ENCODE measurements around the gene NR6A1. TPM values are rescaled to one million over a fixed set of nuclear protein-coding genes. Genes with fewer than 3 reads are reported as not detected.
A peak's percentile ranks its signal among the peaks of the same experiment; 100 is the strongest.

The NR6A1 gene
- polyA plus RNA-seq, 6 donors from 2014 or later: 0.08 to 0.11 TPM; not detected in 4

DNA sequence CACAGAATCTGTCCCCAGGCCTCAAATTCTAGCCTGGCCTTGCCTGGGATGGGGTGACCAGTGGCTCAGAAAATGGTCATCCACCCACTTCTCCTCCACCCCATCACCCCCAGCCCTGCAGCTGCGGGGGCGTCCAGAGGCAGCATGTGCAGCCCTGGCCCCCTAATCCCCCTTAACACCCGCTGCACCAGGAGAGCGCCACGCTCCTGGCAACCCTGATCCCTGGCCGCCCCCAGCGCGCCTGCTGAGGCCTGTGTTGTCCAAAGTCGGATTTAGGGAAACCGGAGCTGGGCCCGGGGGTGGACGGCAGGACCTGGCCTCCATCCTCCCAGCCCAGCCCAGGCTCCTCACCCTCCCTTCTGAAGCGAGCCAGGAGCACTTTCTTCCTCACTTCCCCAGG is 285.9 kb downstream of the NR6A1 start:
- H3K4me3 Mint-ChIP-seq: no peak overlapping the region
- H3K36me3 Mint-ChIP-seq: no peaks in the 10 kb centered on the region
- peaks cover 0 to 4% (median 0%) of the 10 kb centered on the region in 3 donors for H3K4me1 Mint-ChIP-seq
- H3K27ac Mint-ChIP-seq: no peak overlapping the region
- ATAC-seq (ENCODE audit: low read depth in 2 of 2) (no peak), DNase-seq (no peak)
- H3K9me3 Mint-ChIP-seq: peaks cover 0 to 7% (median 2%) of the 10 kb centered on the region in 7 donors
- peaks cover 8 to 39% (median 39%) of the 10 kb centered on the region in 3 donors for H3K27me3 Mint-ChIP-seq

DNA sequence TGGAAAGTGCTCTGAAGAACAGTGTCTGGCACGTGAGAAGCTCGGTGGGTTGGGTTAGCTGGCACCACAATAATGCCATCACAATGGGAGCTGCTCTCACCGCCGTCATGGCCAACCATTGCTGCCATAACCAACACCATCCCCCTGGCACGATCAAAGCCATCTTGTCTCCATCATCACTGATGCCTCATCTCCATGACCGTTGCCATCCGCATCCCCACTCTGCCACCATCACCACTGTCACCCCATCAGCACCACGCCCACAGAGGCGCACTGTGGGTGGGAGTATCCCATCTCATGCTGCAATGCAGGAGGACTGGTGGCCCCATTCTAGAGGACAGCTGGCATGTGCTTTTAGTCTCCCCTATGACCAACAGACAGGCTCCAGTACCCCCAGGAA is 287.6 kb downstream of the NR6A1 start:
- no peak overlapping the region for H3K4me3 Mint-ChIP-seq
- H3K27me3 Mint-ChIP-seq: peaks cover 14 to 46% (median 41%) of the 10 kb centered on the region in 3 donors
- no peaks in the 10 kb centered on the region for H3K36me3 Mint-ChIP-seq
- H3K27ac Mint-ChIP-seq: no peak overlapping the region
- peaks cover 0 to 4% (median under 1%) of the 10 kb centered on the region in 3 donors for H3K4me1 Mint-ChIP-seq
- ATAC-seq (ENCODE audit: low read depth in 2 of 2) (no peak), DNase-seq (no peak)
- peaks cover 0 to 7% (median 2%) of the 10 kb centered on the region in 7 donors for H3K9me3 Mint-ChIP-seq

DNA sequence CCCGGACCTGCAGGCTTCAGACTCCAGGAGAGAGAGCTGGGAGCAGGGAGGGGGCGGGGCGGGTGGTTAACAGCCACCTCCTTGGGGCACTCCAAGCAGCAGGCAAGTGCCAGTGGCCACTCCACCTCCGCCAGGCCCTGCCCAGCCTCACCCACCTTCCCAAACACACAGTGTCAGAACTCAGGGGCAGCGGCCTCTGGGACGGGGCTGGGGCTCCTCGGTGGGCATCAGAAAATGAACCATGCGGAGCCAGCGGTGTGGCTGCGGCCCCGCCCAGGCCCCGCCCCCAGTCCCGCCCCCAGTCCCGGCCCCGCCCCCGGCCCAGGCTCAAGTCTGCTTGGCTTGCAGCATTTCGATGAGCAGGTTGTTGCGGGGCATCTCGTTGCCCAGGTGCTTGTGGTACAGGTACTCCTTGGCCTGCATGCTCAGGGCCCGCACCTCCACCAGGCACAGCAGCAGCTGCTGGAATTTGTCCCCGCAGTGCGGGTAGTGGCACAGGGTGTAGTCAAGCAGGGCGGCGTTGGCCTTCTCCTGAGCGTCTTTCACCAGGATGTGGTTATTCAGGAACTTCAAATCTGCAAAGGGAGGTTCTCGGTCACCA is 288.6 kb downstream of the NR6A1 start:
- H3K4me1 Mint-ChIP-seq: peaks cover 0 to 4% (median 0%) of the 10 kb centered on the region in 3 donors
- H3K4me3 Mint-ChIP-seq: no peak overlapping the region
- H3K27me3 Mint-ChIP-seq: peaks cover 14 to 46% (median 39%) of the 10 kb centered on the region in 3 donors
- ATAC-seq (ENCODE audit: low read depth in 2 of 2): no peak
- peaks cover 0 to 7% (median 2%) of the 10 kb centered on the region in 7 donors for H3K9me3 Mint-ChIP-seq
- no peaks in the 10 kb centered on the region for H3K36me3 Mint-ChIP-seq
- DNase-seq: no peak
- no peak overlapping the region for H3K27ac Mint-ChIP-seq

DNA sequence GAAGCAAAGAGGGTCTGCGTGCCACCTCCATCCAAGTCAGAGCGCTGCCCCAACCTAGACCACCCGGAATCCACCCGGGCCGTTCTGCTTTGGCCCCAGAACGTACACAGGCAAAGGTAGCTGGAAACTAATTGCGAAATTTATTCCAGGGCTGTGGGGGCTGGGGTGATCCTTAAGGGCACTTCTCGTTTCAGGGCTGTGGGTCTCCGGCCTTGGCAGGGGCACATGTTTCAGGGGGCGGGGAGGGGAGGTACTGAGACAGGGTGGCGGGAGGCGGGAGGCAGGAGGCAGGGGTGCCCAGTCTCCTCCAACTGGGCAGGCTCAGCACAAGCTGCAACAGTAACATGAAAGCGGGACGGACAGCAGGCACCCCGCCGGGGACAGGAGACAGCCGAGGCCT is 290.0 kb downstream of the NR6A1 start:
- H3K9me3 Mint-ChIP-seq: peaks cover 0 to 7% (median 2%) of the 10 kb centered on the region in 7 donors
- peaks cover 14 to 52% (median 39%) of the 10 kb centered on the region in 3 donors for H3K27me3 Mint-ChIP-seq
- H3K4me3 Mint-ChIP-seq: no peak overlapping the region
- H3K36me3 Mint-ChIP-seq: no peaks in the 10 kb centered on the region
- H3K27ac Mint-ChIP-seq: no peak overlapping the region
- ATAC-seq (ENCODE audit: low read depth in 2 of 2) (no peak), DNase-seq (no peak)
- H3K4me1 Mint-ChIP-seq: peaks cover 0 to 4% (median 0%) of the 10 kb centered on the region in 3 donors

DNA sequence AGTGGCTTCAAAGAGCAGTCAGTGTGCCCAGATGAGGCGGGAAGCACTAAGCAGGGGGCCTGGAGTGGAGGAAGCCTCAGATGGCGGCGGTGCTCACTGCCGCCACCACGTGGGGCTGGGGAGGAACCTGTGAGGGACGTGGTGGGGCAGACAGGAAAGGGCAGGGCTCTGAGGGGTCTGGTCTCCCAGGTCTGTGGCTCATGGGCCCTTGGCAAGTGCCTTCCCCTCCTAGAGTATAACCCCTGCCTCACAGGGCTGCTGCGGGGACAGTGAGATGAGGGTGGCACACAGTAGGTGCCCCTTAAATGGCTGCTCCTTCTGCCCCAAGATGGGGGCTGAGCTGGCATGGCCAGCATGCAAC is 290.5 kb downstream of the NR6A1 start:
- Mint-ChIP-seq H3K4me3 (no peak overlapping the region), H3K4me1 (peaks cover 0 to 4% (median 0%) of the 10 kb centered on the region in 3 donors), H3K27ac (no peak overlapping the region), H3K9me3 (peaks cover 0 to 7% (median 2%) of the 10 kb centered on the region in 7 donors), H3K27me3 (peaks cover 14 to 52% (median 35%) of the 10 kb centered on the region in 3 donors), H3K36me3 (no peaks in the 10 kb centered on the region)
- DNase-seq (no peak), ATAC-seq (ENCODE audit: low read depth in 2 of 2) (no peak)

DNA sequence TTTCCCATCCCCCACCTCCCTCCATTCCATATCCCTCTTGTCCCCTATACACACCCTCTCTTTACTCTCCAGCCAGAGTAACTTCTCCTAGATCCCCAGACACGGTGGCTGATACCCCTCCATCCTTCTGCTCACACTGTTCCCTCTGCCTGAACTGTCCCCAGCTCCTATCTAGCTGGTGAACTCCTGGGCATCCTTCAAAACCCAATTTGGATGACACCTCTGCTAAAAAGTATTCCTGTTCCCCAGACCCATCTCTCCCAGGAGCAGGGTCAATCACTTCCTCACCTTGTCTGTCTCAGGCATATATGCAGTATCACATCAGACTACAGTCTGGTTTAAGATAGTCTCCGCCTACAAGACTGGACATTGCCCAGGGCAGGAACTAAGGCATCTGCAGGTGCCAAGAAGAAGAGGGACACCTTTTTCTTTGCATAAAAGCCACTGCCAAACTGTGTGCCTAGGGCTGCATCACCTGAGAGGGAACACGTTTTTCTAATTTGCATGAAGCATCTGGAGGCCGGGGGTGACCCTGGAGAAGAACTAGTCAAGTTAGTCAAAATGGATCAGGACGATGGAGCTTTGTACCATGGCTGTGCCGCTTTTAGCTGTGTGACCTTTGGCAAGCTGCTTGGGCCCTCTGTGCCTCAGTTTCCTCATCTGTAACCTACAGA is 291.0 kb downstream of the NR6A1 start:
- H3K27me3 Mint-ChIP-seq: peaks cover 14 to 57% (median 34%) of the 10 kb centered on the region in 3 donors
- peak overlapping the region in 1 of 6 donors; percentile 42 for H3K27ac Mint-ChIP-seq
- peaks cover 0 to 7% (median 2%) of the 10 kb centered on the region in 7 donors for H3K9me3 Mint-ChIP-seq
- peaks cover 0 to 4% (median 0%) of the 10 kb centered on the region in 3 donors for H3K4me1 Mint-ChIP-seq
- no peak overlapping the region for H3K4me3 Mint-ChIP-seq
- DNase-seq (no peak), ATAC-seq (ENCODE audit: low read depth in 2 of 2) (no peak)
- no peaks in the 10 kb centered on the region for H3K36me3 Mint-ChIP-seq

DNA sequence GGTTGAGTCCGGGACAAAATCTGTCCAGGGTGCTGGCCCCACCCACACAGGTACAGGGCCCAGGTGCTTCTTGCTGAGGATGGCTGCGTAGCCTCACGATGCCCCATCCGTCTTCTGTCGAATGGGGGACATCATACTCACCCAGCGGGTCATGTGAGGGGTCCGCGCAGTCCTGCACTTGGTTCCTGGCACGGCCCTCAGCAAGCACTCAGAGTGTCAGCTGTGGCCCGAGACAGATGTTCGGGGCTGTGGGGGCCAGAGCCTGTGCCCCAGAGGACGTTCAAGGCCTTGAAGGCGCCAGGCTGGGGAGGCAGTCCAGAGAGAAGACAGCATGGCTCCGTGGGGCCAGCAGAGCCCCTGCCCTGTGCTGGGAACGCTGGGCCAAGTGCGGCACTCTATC is 291.7 kb downstream of the NR6A1 start:
- peaks cover 14 to 63% (median 40%) of the 10 kb centered on the region in 3 donors for H3K27me3 Mint-ChIP-seq
- DNase-seq: no peak
- no peak overlapping the region for H3K4me3 Mint-ChIP-seq
- no peak for ATAC-seq (ENCODE audit: low read depth in 2 of 2)
- H3K9me3 Mint-ChIP-seq: peaks cover 0 to 7% (median 2%) of the 10 kb centered on the region in 7 donors
- H3K27ac Mint-ChIP-seq: no peak overlapping the region
- H3K4me1 Mint-ChIP-seq: peaks cover 0 to 4% (median 0%) of the 10 kb centered on the region in 3 donors
- no peaks in the 10 kb centered on the region for H3K36me3 Mint-ChIP-seq

DNA sequence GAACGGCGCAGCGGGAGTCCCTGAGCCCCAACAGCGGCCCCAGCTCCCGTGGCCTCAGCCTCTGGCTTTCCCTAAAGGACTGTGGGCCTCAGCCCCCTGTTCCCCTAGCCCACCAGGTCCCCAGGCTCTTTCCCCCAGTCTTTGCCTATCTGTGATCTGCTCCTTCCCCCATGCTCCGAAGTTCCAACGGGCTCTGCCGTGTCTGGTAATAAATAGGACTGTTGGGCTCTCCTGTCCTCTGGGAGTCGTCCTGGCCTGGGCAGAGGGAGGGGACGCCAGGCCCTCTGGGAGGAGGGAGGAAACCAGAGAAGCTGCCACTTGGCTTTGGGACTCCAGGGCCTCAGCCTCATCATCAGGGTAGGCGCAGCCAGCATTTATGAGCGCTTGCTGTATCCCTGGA is 292.8 kb downstream of the NR6A1 start:
- H3K4me3 Mint-ChIP-seq: peak overlapping the region in 1 of 8 donors; percentile 39

DNA sequence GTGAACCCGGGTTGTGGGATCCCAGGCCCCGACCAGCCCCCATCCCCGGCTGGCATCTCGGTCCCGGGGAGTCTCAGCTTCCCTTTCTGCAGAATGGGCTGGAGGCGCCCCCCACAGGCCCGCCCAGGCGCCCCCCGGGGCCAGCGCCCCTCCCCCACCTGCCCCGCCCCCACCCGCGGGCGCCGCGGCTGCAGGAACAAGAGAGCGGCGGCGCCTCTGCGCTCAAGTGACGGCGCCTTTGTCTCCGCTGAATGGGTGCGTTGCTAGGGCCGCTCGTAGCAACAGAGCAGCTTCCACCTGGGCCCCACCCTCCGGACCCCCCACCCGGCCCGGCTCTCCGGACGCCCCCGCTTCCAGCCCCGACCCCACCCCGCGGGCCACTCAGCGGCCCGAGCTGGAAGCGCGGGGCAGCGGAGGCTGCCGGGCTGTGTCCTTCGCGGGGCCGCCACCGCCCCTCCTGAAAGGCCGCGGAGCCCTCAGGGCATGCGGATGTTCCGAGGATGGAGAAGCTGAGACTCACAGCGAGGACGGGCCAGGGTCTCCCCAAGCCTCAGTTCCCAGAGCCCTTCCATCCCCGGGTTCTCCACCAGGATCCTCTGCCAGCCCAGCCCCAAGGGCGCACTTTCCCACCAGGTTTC is 293.3 kb downstream of the NR6A1 start:
- H3K27ac Mint-ChIP-seq: no peak overlapping the region
- H3K4me1 Mint-ChIP-seq: peaks cover 0 to 4% (median 0%) of the 10 kb centered on the region in 3 donors

More for the DNA sequence above, 292.8 kb downstream of the NR6A1 start:
- Mint-ChIP-seq H3K9me3 (peaks cover 0 to 4% (median 2%) of the 10 kb centered on the region in 7 donors), H3K36me3 (no peaks in the 10 kb centered on the region), H3K27ac (peak overlapping the region in 1 of 6 donors; percentile 15), H3K27me3 (peaks cover 10 to 63% (median 44%) of the 10 kb centered on the region in 3 donors), H3K4me1 (peaks cover 0 to 4% (median 0%) of the 10 kb centered on the region in 3 donors)
- no peak for ATAC-seq (ENCODE audit: low read depth in 2 of 2)
- DNase-seq: no peak

DNA sequence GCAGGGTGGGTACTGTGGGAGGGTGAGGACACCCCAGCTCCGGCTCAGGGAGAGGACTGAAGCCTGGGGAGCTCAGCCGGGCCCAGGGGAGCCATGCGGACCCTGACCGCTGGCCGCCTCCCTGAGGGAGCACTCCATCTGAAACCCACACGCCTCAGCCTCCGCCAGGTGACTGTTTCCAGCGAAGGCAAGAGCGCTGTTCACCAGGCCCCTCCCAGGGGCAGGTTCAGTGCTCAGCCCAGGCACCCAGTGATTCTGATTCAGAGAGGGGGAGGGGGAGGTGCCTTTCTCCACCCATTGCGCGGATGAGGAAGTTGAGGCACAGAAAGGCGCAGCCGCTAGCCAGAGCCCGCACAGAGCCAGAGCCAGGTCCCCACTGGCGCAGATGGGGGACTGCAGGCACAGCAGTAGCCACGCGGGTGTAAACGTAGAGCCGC is 293.9 kb downstream of the NR6A1 start:
- no peak for DNase-seq
- Mint-ChIP-seq H3K9me3 (no peaks in the 10 kb centered on the region), H3K27me3 (peaks cover 6 to 66% (median 56%) of the 10 kb centered on the region in 3 donors), H3K4me3 (no peak overlapping the region), H3K36me3 (no peaks in the 10 kb centered on the region), H3K4me1 (peaks cover 0 to 4% (median 0%) of the 10 kb centered on the region in 3 donors), H3K27ac (no peak overlapping the region)
- no peak for ATAC-seq (ENCODE audit: low read depth in 2 of 2)

More for the DNA sequence above, 293.3 kb downstream of the NR6A1 start:
- H3K9me3 Mint-ChIP-seq: no peaks in the 10 kb centered on the region
- DNase-seq (no peak), ATAC-seq (ENCODE audit: low read depth in 2 of 2) (no peak)
- H3K36me3 Mint-ChIP-seq: no peaks in the 10 kb centered on the region
- H3K27me3 Mint-ChIP-seq: peaks cover 6 to 64% (median 50%) of the 10 kb centered on the region in 3 donors
- H3K4me3 Mint-ChIP-seq: peak overlapping the region in 1 of 8 donors; percentile 39

DNA sequence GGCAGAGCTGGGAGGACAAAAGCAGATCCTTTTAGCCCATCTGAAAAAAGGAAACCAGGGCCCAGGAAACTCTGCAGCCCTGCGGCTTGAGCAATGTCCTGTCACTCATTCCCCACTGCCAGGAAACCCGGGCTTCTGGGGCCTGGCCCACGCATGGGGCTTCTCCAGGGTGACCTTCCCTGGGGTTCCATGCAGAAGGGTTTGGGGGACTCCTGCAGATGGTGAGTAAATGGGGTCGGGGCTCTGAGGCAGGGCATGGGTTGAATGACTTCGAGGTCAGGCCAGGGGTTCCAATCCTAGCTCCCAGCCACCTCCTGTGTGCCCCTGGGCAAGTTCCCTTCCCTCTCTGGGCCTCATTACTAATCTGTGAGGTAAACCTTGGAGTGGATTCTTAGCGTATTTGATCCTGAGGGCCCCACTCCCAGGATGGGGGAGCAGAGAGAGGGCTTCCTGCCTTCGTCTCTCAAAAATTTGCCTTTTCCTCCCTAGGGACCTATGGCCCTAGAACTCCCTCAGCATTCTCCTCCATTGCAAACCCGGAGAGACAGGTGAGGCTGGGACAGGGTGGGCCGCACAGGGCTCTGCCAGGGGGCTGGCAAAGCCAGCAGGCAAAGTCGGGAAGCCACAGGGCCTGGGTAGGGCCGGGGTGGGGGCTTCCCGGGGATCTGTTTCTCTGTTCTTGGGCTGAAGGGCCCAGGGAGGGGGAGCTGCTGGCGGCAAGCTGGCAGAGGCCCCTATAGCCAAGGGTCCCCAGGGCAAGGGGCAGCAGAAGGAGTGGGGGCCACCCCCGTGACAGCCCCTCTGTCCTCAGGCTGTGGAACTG is 295.0 kb downstream of the NR6A1 start:
- Mint-ChIP-seq H3K27ac (no peak overlapping the region), H3K27me3 (peaks cover 6 to 66% (median 57%) of the 10 kb centered on the region in 3 donors), H3K9me3 (no peaks in the 10 kb centered on the region), H3K36me3 (no peaks in the 10 kb centered on the region), H3K4me1 (peaks cover 0 to 4% (median 0%) of the 10 kb centered on the region in 3 donors), H3K4me3 (no peak overlapping the region)
- no peak for ATAC-seq (ENCODE audit: low read depth in 2 of 2)
- no peak for DNase-seq

DNA sequence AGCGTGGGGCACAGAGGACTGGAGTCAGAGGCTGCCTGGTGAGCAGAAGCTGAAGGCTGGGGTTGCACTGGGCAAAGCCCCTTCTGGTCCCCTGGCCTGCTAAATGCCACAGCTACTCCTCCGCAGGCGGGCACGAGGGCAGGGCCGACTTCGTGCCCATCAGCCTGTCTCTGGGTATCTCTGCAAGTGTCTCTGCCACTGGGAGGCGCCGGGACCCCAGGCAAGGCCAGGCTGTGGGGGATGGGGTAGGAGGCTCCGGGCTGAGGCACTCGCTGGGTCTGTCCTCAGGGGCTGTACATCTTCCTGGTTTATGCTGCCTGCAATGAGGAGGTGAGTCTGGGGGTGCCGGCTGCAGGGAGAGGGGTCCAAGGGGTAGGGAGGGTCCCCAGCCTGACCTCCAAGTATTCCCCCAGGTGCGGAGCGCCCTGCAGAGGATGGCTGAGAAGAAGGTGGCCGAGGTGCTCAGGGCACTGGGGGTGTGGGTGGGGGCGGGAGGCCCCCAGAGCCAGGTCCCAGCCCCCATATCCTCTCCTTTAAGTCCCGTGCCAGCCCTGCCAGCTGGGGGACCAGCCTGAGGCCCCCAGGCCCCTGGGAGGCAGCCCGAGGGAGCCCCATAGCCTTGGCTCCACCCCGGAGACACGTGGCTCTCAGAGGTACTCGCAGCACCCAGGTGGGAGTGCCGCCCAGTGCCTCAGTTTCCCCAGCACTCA is 295.8 kb downstream of the NR6A1 start:
- ATAC-seq (ENCODE audit: low read depth in 2 of 2): no peak
- peaks cover 0 to 4% (median 0%) of the 10 kb centered on the region in 3 donors for H3K4me1 Mint-ChIP-seq
- H3K9me3 Mint-ChIP-seq: no peaks in the 10 kb centered on the region
- H3K4me3 Mint-ChIP-seq: peak overlapping the region in 1 of 8 donors; percentile 29
- peaks cover 6 to 63% (median 55%) of the 10 kb centered on the region in 3 donors for H3K27me3 Mint-ChIP-seq
- DNase-seq: no peak
- H3K36me3 Mint-ChIP-seq: no peaks in the 10 kb centered on the region
- no peak overlapping the region for H3K27ac Mint-ChIP-seq

Measured in naive B cell (primary cell).